ENCODE results near the gene ZIM2.

The ZIM2 gene

GRCh38 chr19:56838909-56839651 lies 1.4 kb downstream of the ZIM2 start:
- no peak for DNase-seq (ENCODE audit: low read depth)

GRCh38 chr19:56838024-56838908 lies 2.3 kb downstream of the ZIM2 start:
- DNase-seq (ENCODE audit: low read depth), result no peak

- no peak for DNase-seq (ENCODE audit: low read depth)
These were observed 3.0 kb downstream of the ZIM2 start for GRCh38 chr19:56837492-56838023.

- no peak for DNase-seq (ENCODE audit: low read depth)
These were observed 3.5 kb downstream of the ZIM2 start for GRCh38 chr19:56837004-56837403.

- DNase-seq (ENCODE audit: low read depth), result no peak
These were observed 4.5 kb downstream of the ZIM2 start for GRCh38 chr19:56836059-56836458.

- DNase-seq (ENCODE audit: low read depth), result no peak
These were observed 5.1 kb downstream of the ZIM2 start for GRCh38 chr19:56835401-56835800.

- DNase-seq (ENCODE audit: low read depth), result no peak
These were observed 5.8 kb downstream of the ZIM2 start for GRCh38 chr19:56834564-56835375.

GRCh38 chr19:56832352-56832928 lies 8.1 kb downstream of the ZIM2 start:
- DNase-seq (ENCODE audit: low read depth), result no peak

- DNase-seq (ENCODE audit: low read depth), result no peak
These were observed 9.3 kb downstream of the ZIM2 start for GRCh38 chr19:56831255-56831654.

- DNase-seq (ENCODE audit: low read depth), result no peak
These were observed 10.9 kb downstream of the ZIM2 start for GRCh38 chr19:56829596-56829995.

GRCh38 chr19:56827708-56828107 lies 12.8 kb downstream of the ZIM2 start:
- no peak for DNase-seq (ENCODE audit: low read depth)

- DNase-seq (ENCODE audit: low read depth), result no peak
These were observed 16.6 kb downstream of the ZIM2 start for GRCh38 chr19:56823956-56824355.

- no peak for DNase-seq (ENCODE audit: low read depth)
These were observed 17.1 kb downstream of the ZIM2 start for GRCh38 chr19:56823417-56823816.

GRCh38 chr19:56822755-56823154 lies 17.8 kb downstream of the ZIM2 start:
- DNase-seq (ENCODE audit: low read depth), result no peak

- no peak for DNase-seq (ENCODE audit: low read depth)
These were observed 18.9 kb downstream of the ZIM2 start for GRCh38 chr19:56821675-56822074.

GRCh38 chr19:56821209-56821608 lies 19.3 kb downstream of the ZIM2 start:
- DNase-seq (ENCODE audit: low read depth), result no peak

GRCh38 chr19:56819166-56819565 lies 21.4 kb downstream of the ZIM2 start:
- no peak for DNase-seq (ENCODE audit: low read depth)

GRCh38 chr19:56814656-56815055 lies 25.9 kb downstream of the ZIM2 start:
- no peak for DNase-seq (ENCODE audit: low read depth)

- DNase-seq (ENCODE audit: low read depth), result no peak
These were observed 27.0 kb downstream of the ZIM2 start for GRCh38 chr19:56813531-56813930.

GRCh38 chr19:56811480-56811879 lies 29.0 kb downstream of the ZIM2 start:
- DNase-seq (ENCODE audit: low read depth), result no peak

- no peak for DNase-seq (ENCODE audit: low read depth)
These were observed 30.3 kb downstream of the ZIM2 start for GRCh38 chr19:56810260-56810659.
